RWPE1 (cell line): ENCODE measurements around the gene NUP43.
"Not testable (repeated sequence)": the region's sequence is repeated elsewhere in the genome, so short reads cannot be mapped to it uniquely, and the experiment has no call there.

Experiments
- CTCF ChIA-PET: fragments of 350-600 bp; sonication (Branson Sonifier 250); formaldehyde crosslinking; extraction: SDS; loops from one replicate; lab custom pipeline; 2021; lab: Yijun Ruan, JAX
- POLR2A ChIA-PET: fragments of 400-600 bp; formaldehyde crosslinking; extraction: SDS; loops from one replicate; lab custom pipeline; 2020; ENCODE audit warnings: antibody characterized with exemption; ENCODE audit not compliant: low non-redundant PET; lab: Yijun Ruan, JAX
- DNase-seq: peaks from one replicate; pipeline ENCODE4 v3.0.0; 2012; ENCODE audit warnings: low spot score
- H3K27ac ChIP-seq: fragments of 450-650 bp; 2 replicates; pipeline ENCODE4 v1.5.1; 2017
- TF ChIP-seq, protein P1 (sequence below): fragments of 450-650 bp; conservative IDR thresholded peaks from 2 replicates; pipeline ENCODE4 v1.5.1; 2017; ENCODE audit warnings: low read depth, mild to moderate bottlenecking

NUP43 gene

GRCh38 chr6:149683256-149683859 lies 63.0 kb downstream of the NUP43 start:
- CTCF ChIA-PET = interaction anchor here (0.6 kb wide), 1 partner anchor 64 kb away, joined by 3 read pairs; no protein-coding TSS in a partner anchor
- no peak for DNase-seq
- POLR2A ChIA-PET = no interaction called here
- TF ChIP-seq, protein P1, sequence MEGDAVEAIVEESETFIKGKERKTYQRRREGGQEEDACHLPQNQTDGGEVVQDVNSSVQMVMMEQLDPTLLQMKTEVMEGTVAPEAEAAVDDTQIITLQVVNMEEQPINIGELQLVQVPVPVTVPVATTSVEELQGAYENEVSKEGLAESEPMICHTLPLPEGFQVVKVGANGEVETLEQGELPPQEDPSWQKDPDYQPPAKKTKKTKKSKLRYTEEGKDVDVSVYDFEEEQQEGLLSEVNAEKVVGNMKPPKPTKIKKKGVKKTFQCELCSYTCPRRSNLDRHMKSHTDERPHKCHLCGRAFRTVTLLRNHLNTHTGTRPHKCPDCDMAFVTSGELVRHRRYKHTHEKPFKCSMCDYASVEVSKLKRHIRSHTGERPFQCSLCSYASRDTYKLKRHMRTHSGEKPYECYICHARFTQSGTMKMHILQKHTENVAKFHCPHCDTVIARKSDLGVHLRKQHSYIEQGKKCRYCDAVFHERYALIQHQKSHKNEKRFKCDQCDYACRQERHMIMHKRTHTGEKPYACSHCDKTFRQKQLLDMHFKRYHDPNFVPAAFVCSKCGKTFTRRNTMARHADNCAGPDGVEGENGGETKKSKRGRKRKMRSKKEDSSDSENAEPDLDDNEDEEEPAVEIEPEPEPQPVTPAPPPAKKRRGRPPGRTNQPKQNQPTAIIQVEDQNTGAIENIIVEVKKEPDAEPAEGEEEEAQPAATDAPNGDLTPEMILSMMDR = no peak
- no peak overlapping the region for H3K27ac ChIP-seq

GRCh38 chr6:149681845-149682244 lies 64.5 kb downstream of the NUP43 start:
- H3K27ac ChIP-seq, DNase-seq, POLR2A ChIA-PET, CTCF ChIA-PET: not testable (repeated sequence)

GRCh38 chr6:149681209-149681608 lies 65.1 kb downstream of the NUP43 start:
- no peak for DNase-seq
- CTCF ChIA-PET = no interaction called here
- TF ChIP-seq, protein P1 = no peak
- POLR2A ChIA-PET = no interaction called here
- H3K27ac ChIP-seq = no peak overlapping the region

GRCh38 chr6:149680503-149680902 lies 65.8 kb downstream of the NUP43 start:
- no peak for DNase-seq
- CTCF ChIA-PET = interaction anchor here (0.7 kb wide), 1 partner anchor 93 kb away, joined by 4 read pairs; no protein-coding TSS in a partner anchor
- TF ChIP-seq, protein P1 = no peak
- POLR2A ChIA-PET = interaction anchor here (0.6 kb wide), 1 partner anchor 113 kb away, joined by 3 read pairs; no protein-coding TSS in a partner anchor
- H3K27ac ChIP-seq = no peak overlapping the region
